ENCODE measurements around the gene MYLK2. TPM values are rescaled to one million over a fixed set of nuclear protein-coding genes. Genes with fewer than 3 reads are reported as not detected.

The MYLK2 gene
- total RNA-seq, 1 donor from 2014 or later: 0.49 TPM

DNA sequence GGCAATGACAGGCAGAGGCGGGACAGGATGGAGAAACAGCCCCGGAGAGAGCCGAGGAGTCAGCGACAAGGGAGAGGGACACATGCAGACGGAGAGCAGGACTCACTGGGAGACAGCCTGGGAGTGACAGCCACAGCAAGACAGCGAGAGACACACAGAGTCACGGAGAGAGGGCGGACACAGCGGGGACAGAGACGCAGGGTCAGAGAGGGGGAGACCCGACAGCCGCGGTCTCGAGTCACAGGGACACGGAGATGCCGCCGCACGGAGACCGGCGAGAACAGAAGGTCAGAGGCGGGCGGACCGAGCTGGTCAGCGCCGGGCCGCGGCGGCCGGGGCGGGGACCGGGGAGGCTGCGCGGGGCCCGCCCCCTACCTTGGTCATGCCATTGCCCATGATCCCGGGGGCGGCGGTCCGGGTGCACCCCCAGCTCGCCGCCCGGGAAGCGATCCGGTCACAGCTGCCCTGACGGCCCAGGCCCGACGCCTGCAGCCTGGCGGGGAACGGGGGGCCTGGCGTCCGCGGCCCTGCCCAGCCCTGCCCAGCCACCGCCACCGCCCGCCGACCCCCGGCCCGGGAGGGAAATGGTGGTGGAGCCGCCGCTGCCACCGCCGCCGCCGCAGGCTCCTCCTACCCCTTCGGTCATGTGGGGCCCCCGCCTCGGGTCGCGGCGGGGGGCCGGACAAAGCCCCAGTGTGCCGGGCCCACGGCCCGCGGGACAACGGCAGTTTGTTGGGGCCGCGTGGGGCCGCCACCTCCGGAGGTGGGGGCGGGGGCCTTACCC is 51.0 kb downstream of the MYLK2 start, which contains the start of the genes DUSP15 and TTLL9:
TSS of gene DUSP15 (minus strand) at position 586 of the 784 bp plus-strand sequence. CDS start at position 396, 190 bp downstream.
TSS of gene TTLL9 (plus strand) at position 693 of the 784 bp plus-strand sequence. CDS start 493 bp downstream, outside the sequence.
- Mint-ChIP-seq H3K4me3 (peak within 1 kb of the TSS; percentile 91), H3K4me1 (peaks cover 12% of the 10 kb centered on the region), H3K36me3 (no peaks in the 10 kb centered on the region), H3K27me3 (ENCODE audit: low read depth) (peaks cover 62% of the 10 kb centered on the region), H3K9me3 (no peaks in the 10 kb centered on the region), H3K27ac (peak within 1 kb of the TSS; percentile 81)
- DNase-seq (ENCODE audit: low spot score in 2 of 2, unreplicated experiment in 2 of 2): peak in 1 of 2 experiments; percentile 62
- TF ChIP-seq, protein P1, sequence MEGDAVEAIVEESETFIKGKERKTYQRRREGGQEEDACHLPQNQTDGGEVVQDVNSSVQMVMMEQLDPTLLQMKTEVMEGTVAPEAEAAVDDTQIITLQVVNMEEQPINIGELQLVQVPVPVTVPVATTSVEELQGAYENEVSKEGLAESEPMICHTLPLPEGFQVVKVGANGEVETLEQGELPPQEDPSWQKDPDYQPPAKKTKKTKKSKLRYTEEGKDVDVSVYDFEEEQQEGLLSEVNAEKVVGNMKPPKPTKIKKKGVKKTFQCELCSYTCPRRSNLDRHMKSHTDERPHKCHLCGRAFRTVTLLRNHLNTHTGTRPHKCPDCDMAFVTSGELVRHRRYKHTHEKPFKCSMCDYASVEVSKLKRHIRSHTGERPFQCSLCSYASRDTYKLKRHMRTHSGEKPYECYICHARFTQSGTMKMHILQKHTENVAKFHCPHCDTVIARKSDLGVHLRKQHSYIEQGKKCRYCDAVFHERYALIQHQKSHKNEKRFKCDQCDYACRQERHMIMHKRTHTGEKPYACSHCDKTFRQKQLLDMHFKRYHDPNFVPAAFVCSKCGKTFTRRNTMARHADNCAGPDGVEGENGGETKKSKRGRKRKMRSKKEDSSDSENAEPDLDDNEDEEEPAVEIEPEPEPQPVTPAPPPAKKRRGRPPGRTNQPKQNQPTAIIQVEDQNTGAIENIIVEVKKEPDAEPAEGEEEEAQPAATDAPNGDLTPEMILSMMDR (IDR thresholded peaks at IDR 0.05; ENCODE audit: unreplicated experiment): no peak

DNA sequence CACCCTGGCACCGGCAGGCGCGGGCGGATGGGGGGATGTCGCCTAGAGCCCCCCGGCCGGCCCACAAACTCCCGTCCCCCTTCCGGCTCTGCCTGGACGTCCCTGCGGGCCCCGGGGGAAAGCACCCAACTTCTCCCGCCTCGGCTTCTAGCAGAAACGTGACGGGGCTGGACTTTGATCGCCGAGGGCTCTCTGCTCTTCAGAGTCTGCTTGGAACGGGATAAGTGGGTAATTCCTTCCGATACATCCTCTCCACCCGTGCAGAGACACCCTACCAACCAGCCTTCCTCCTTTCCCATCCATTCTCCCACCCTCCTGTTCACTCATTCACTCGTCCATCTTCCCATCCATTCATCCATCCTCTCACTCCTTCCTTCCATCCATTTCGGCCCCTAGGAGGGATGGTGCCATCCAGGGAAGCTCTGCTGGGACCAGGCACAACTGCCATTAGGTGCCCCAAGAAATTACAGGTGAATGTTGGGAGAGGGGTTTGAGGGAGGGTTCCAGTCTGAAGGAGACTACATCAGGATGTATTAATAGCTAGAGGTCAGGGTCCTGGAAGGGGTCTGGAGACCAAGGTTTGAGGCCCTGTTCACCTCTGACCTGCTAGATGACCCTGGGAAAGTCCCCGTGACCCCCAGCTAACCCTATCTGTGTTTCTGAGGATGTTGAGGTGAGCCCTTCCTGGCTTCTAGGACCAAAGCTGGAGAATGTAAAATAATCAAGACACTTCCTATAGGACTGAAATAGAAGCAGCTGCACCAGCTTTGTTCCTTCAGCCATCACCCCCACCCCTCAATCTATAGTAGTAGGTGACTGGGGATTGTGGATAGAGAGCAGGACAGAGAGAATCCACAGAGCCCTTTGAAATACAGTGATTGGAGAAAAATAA is 51.8 kb downstream of the MYLK2 start:
- Mint-ChIP-seq H3K4me3 (peak overlapping the region; percentile 74), H3K27ac (peak overlapping the region; percentile 17), H3K9me3 (no peaks in the 10 kb centered on the region), H3K4me1 (peaks cover 12% of the 10 kb centered on the region), H3K27me3 (ENCODE audit: low read depth) (peaks cover 65% of the 10 kb centered on the region), H3K36me3 (no peaks in the 10 kb centered on the region)
- DNase-seq (ENCODE audit: low spot score in 2 of 2, unreplicated experiment in 2 of 2): no peak
- TF ChIP-seq, protein P1 (IDR thresholded peaks at IDR 0.05; ENCODE audit: unreplicated experiment): no peak

DNA sequence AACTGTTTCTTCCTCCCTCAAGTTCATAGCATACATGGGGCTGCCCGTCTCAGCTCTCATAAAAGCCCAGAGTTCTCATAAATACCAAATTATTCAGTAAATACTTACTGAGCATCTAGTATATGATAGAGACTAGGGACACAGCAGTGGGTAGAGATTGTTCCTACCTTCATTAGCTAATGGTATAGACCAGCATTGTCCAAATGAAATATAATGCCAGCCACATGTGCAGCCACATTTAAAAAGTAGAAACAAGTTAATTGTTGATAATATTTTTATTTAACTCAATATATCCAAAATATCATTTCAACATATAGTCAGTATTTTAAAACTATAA is 52.4 kb downstream of the MYLK2 start:
- peak overlapping the region; percentile 74 for H3K4me3 Mint-ChIP-seq
- no peaks in the 10 kb centered on the region for H3K9me3 Mint-ChIP-seq
- peaks cover 12% of the 10 kb centered on the region for H3K4me1 Mint-ChIP-seq
- H3K27me3 Mint-ChIP-seq (ENCODE audit: low read depth): peaks cover 70% of the 10 kb centered on the region
- H3K27ac Mint-ChIP-seq: no peak overlapping the region
- no peak for DNase-seq (ENCODE audit: low spot score in 2 of 2, unreplicated experiment in 2 of 2)
- TF ChIP-seq, protein P1 (IDR thresholded peaks at IDR 0.05; ENCODE audit: unreplicated experiment): no peak
- no peaks in the 10 kb centered on the region for H3K36me3 Mint-ChIP-seq

DNA sequence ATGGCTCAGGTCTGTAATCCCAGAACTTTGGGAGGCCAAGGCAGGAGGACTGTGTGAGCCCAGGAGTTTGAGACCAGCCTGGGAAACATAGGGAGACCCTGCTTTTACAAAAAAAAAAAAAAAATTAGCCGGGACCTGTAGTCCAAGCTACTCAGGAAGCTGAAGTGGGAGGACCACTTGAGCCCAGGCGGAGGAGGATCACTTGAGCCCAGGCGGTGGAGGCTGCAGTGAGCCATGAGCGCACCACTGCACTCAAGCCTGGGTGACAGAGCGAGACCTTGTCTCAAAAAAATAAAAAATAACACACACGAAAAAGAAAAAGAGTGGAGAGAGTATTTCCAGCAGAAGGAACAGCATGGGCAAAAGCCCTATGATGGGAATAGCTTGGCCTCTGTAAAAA is 53.2 kb downstream of the MYLK2 start:
- TF ChIP-seq, protein P1 (IDR thresholded peaks at IDR 0.05; ENCODE audit: unreplicated experiment): no peak
- no peak overlapping the region for H3K27ac Mint-ChIP-seq
- no peaks in the 10 kb centered on the region for H3K36me3 Mint-ChIP-seq
- peaks cover 12% of the 10 kb centered on the region for H3K4me1 Mint-ChIP-seq
- H3K27me3 Mint-ChIP-seq (ENCODE audit: low read depth): peaks cover 67% of the 10 kb centered on the region
- no peak for DNase-seq (ENCODE audit: low spot score in 2 of 2, unreplicated experiment in 2 of 2)
- no peaks in the 10 kb centered on the region for H3K9me3 Mint-ChIP-seq
- no peak overlapping the region for H3K4me3 Mint-ChIP-seq

DNA sequence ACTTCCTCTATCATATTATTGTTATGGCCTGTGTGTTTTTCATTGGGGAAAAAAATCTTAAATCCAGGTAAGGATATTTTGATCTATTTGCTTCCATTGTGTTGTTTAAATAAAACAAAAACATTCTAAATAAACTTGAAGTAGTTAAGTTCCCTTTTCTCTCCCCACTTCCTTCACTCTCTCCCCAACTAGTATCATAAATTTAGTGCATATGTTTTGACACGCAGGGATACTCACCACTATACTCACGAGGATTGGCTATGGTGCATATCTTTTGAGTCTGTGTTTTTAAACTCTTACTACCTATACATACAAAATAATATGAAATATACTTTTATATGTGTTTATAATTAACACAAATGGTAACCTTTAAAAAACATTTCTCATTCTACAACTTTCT is 56.5 kb downstream of the MYLK2 start:
- Mint-ChIP-seq H3K27me3 (ENCODE audit: low read depth) (peaks cover 48% of the 10 kb centered on the region), H3K27ac (no peak overlapping the region), H3K4me1 (peaks cover 8% of the 10 kb centered on the region), H3K36me3 (peaks cover 2% of the 10 kb centered on the region), H3K9me3 (peaks cover 3% of the 10 kb centered on the region), H3K4me3 (no peak overlapping the region)
- no peak for DNase-seq (ENCODE audit: low spot score in 2 of 2, unreplicated experiment in 2 of 2)
- TF ChIP-seq, protein P1 (IDR thresholded peaks at IDR 0.05; ENCODE audit: unreplicated experiment): no peak

Data from mesothelial cell of epicardium (in vitro differentiated cells).